Esophagus squamous epithelium (tissue), 5 donors: Measurements from ENCODE around the gene DGKB. TPM values are rescaled to one million over a fixed set of nuclear protein-coding genes. Genes with fewer than 3 reads are reported as not detected.
A peak's percentile ranks its signal among the peaks of the same experiment; 100 is the strongest.

ENCODE experiments used
- DNase-seq: peaks from one replicate; lab custom pipeline; 2025; lab: John Stamatoyannopoulos, UW
- H3K27ac ChIP-seq, 4 donors: fragments of 200-600 bp; sonication (generic); one replicate each; pipeline ENCODE4 v1.5.1; 2016 to 2019; ENCODE audit warnings: mild to moderate bottlenecking in 1 of 4
- H3K27me3 ChIP-seq, 4 donors: fragments of 200-600 bp; sonication (generic); 1 replicate in 3 of 4; 2 replicates in 1 of 4; pipeline versions ENCODE4 v1.5.1 to v1.6.0; 2017 to 2021; ENCODE audit warnings: antibody characterized with exemption in 1 of 4
- H3K36me3 ChIP-seq, 3 donors: fragments of 200-600 bp; sonication (generic); one replicate each; pipeline ENCODE4 v1.5.1; 2016 to 2019
- H3K4me1 ChIP-seq, 3 donors: fragments of 200-600 bp; sonication (generic); one replicate each; pipeline ENCODE4 v1.5.1; 2017 to 2019
- H3K4me3 ChIP-seq, 4 donors: fragments of 200-600 bp; sonication (generic); 1 replicate in 3 of 4; 2 replicates in 1 of 4; pipeline ENCODE4 v1.5.1; 2016 to 2019; ENCODE audit warnings: mild to moderate bottlenecking in 2 of 4, moderate library complexity in 1 of 4
- H3K9me3 ChIP-seq, 3 donors: fragments of 200-600 bp; sonication (generic); one replicate each; pipeline ENCODE4 v1.5.1; 2016 to 2019
- CTCF ChIP-seq, 6 experiments: fragments of 450-650 bp in 4 of 6; fragments of 200-600 bp in 2 of 6; sonication (generic) in 2 of 6; IDR thresholded peaks; one replicate each; pipeline ENCODE4 v1.5.1; 2016 to 2019; ENCODE audit warnings: antibody characterized with exemption in 6 of 6, mild to moderate bottlenecking in 4 of 6, moderate library complexity in 4 of 6
- POLR2A ChIP-seq, 4 donors: fragments of 450-650 bp; IDR thresholded peaks; one replicate each; pipeline ENCODE4 v1.6.1; 2017; ENCODE audit warnings: antibody characterized with exemption in 4 of 4, mild to moderate bottlenecking in 4 of 4, moderate library complexity in 3 of 4
- WGBS, 2 donors: methylation state at CpG; one replicate each; pipeline ENCODE4 v1.1.5; 2018; 5-methylcytosine and 5-hydroxymethylcytosine counted together
- intact Hi-C: fragments of 100-400 bp; cut with DNase I; formaldehyde crosslinking; loops from one replicate; pipeline ENCODE4 v1.15.0; 2022
- total RNA-seq, 4 donors: library from RNA; depleted of rRNA; stranded (reverse); fragments of >200 nt; gene quantifications; one replicate each; pipeline ENCODE4 v1.1.0, GENCODE V29; 2016
- donor health status: DM: yes; HTN: yes; CAD: no.

Gene DGKB
- total RNA-seq, 4 donors from 2014 or later: 0.09 to 1.1 (median 0.23) TPM; not detected in 1

- intact Hi-C loops: no loop called here
- no peak for TF ChIP-seq POLR2A (IDR thresholded peaks at IDR 0.05)
- TF ChIP-seq CTCF (IDR thresholded peaks at IDR 0.05): no peak
- Histone ChIP-seq H3K4me3 (no peak overlapping the region), H3K4me1 (peaks cover 0 to 15% (median 0%) of the 10 kb centered on the region in 3 donors), H3K36me3 (no peaks in the 10 kb centered on the region), H3K9me3 (peaks cover 0 to 7% (median 0%) of the 10 kb centered on the region in 3 donors), H3K27ac (peak overlapping the region in 2 of 4 donors; percentile 15 to 18), H3K27me3 (no peaks in the 10 kb centered on the region)
- WGBS, 2 donors: 37 to 42% methylated on average over 2 of the region's 2 CpGs
- no peak for DNase-seq
Observed at GRCh38 chr7:14170872-14171271, 731.7 kb downstream of the DGKB start.

- H3K4me1 ChIP-seq: no peaks in the 10 kb centered on the region
- H3K27me3 ChIP-seq: no peaks in the 10 kb centered on the region
- no peak overlapping the region for H3K4me3 ChIP-seq
- no peak for TF ChIP-seq POLR2A (IDR thresholded peaks at IDR 0.05)
- TF ChIP-seq CTCF (IDR thresholded peaks at IDR 0.05): no peak
- intact Hi-C loops: no loop called here
- no peak for DNase-seq
- H3K27ac ChIP-seq: no peak overlapping the region
- 68 to 84% methylated on average over 2 of the region's 2 CpGs for WGBS, 2 donors
- no peaks in the 10 kb centered on the region for H3K9me3 ChIP-seq
- H3K36me3 ChIP-seq: no peaks in the 10 kb centered on the region
Observed at GRCh38 chr7:14158111-14158510, 744.4 kb downstream of the DGKB start.

- no peak overlapping the region for H3K4me3 ChIP-seq
- H3K27me3 ChIP-seq: no peaks in the 10 kb centered on the region
- no peak overlapping the region for H3K27ac ChIP-seq
- WGBS, 2 donors: 93 to 96% methylated on average over 1 of the region's 1 CpG
- intact Hi-C loops: no loop called here
- no peaks in the 10 kb centered on the region for H3K36me3 ChIP-seq
- DNase-seq: no peak
- H3K9me3 ChIP-seq: no peaks in the 10 kb centered on the region
- no peaks in the 10 kb centered on the region for H3K4me1 ChIP-seq
- TF ChIP-seq CTCF (IDR thresholded peaks at IDR 0.05) (no peak), POLR2A (IDR thresholded peaks at IDR 0.05) (no peak)
Observed at GRCh38 chr7:14156436-14156835, 746.1 kb downstream of the DGKB start.

GRCh38 chr7:14148974-14149373 is 753.6 kb downstream of the DGKB start:
- 79 to 81% methylated on average over 5 of the region's 5 CpGs for WGBS, 2 donors
- Histone ChIP-seq H3K9me3 (no peaks in the 10 kb centered on the region), H3K4me3 (no peak overlapping the region), H3K36me3 (no peaks in the 10 kb centered on the region), H3K27me3 (no peaks in the 10 kb centered on the region), H3K4me1 (no peaks in the 10 kb centered on the region), H3K27ac (no peak overlapping the region)
- TF ChIP-seq POLR2A (IDR thresholded peaks at IDR 0.05): no peak
- no peak for TF ChIP-seq CTCF (IDR thresholded peaks at IDR 0.05)
- intact Hi-C loops: no loop called here
- no peak for DNase-seq

- H3K9me3 ChIP-seq: no peaks in the 10 kb centered on the region
- H3K4me1 ChIP-seq: no peaks in the 10 kb centered on the region
- TF ChIP-seq CTCF (IDR thresholded peaks at IDR 0.05) (no peak), POLR2A (IDR thresholded peaks at IDR 0.05) (no peak)
- no peak overlapping the region for H3K4me3 ChIP-seq
- intact Hi-C loops: no loop called here
- no peak for DNase-seq
- H3K36me3 ChIP-seq: no peaks in the 10 kb centered on the region
- H3K27ac ChIP-seq: no peak overlapping the region
- WGBS, 2 donors: 49 to 57% methylated on average over 2 of the region's 2 CpGs
- no peaks in the 10 kb centered on the region for H3K27me3 ChIP-seq
Observed at GRCh38 chr7:14147532-14147931, 755.0 kb downstream of the DGKB start.
